Lower lobe of right lung (tissue), 2 donors: ENCODE data around the gene CSF1. TPM values are rescaled to one million over a fixed set of nuclear protein-coding genes. Genes with fewer than 3 reads are reported as not detected.

Experiments used
- ATAC-seq, 2 donors: fragments of 200-7000 bp; cut with Tn5 transposase; one replicate each; pipeline ENCODE4 v1.9.1; 2020 to 2022; ENCODE audit warnings: mild to moderate bottlenecking in 2 of 2, moderate library complexity in 2 of 2
- DNase-seq: peaks from one replicate; pipeline ENCODE4 v3.0.0-alpha.2; 2020
- H3K27ac ChIP-seq: fragments of 200-600 bp; one replicate; pipeline ENCODE4 v1.8.0; 2022
- H3K27me3 ChIP-seq: fragments of 200-600 bp; one replicate; pipeline ENCODE4 v1.8.0; 2022; ENCODE audit warnings: low read depth
- H3K36me3 ChIP-seq: fragments of 200-600 bp; one replicate; pipeline ENCODE4 v1.8.0; 2022; ENCODE audit warnings: mild to moderate bottlenecking
- H3K4me1 ChIP-seq: fragments of 200-600 bp; one replicate; pipeline ENCODE4 v1.8.0; 2022
- H3K4me3 ChIP-seq: fragments of 200-600 bp; one replicate; pipeline ENCODE4 v1.8.0; 2022; ENCODE audit warnings: mild to moderate bottlenecking
- H3K9me3 ChIP-seq: fragments of 200-600 bp; one replicate; pipeline ENCODE4 v1.8.0; 2022
- intact Hi-C: fragments of 100-400 bp; cut with DNase I; formaldehyde crosslinking; loops from one replicate; pipeline ENCODE4 v1.11.0; 2022
- total RNA-seq: library from RNA; stranded (reverse); fragmentation: NEBNext Ultra II Directional; extraction: Animal tissue kit (Norgen Biotek cat#: 25700); gene quantifications from one replicate; pipeline ENCODE4 v1.2.1, GENCODE V29; 2021
- TF ChIP-seq, protein P1 (sequence below): fragments of 200-600 bp; IDR thresholded peaks from one replicate; pipeline ENCODE4 v1.8.0; 2022; ENCODE audit warnings: antibody characterized with exemption, mild to moderate bottlenecking
- donor health status: DM: no; HTN: yes; CAD: no; lungs with severe emphysema.

The CSF1 gene
- total RNA-seq, 1 donor from 2014 or later, result 64.3 TPM

GRCh38 chr1:109913360-109913879, 2.8 kb downstream of the CSF1 start:
- Histone ChIP-seq H3K4me1 (peaks cover 64% of the 10 kb centered on the region), H3K27ac (peak overlapping the region; percentile 76), H3K4me3 (peak overlapping the region; percentile 71), H3K9me3 (no peaks in the 10 kb centered on the region), H3K36me3 (peaks cover 42% of the 10 kb centered on the region), H3K27me3 (no peaks in the 10 kb centered on the region)
- TF ChIP-seq, protein P1, sequence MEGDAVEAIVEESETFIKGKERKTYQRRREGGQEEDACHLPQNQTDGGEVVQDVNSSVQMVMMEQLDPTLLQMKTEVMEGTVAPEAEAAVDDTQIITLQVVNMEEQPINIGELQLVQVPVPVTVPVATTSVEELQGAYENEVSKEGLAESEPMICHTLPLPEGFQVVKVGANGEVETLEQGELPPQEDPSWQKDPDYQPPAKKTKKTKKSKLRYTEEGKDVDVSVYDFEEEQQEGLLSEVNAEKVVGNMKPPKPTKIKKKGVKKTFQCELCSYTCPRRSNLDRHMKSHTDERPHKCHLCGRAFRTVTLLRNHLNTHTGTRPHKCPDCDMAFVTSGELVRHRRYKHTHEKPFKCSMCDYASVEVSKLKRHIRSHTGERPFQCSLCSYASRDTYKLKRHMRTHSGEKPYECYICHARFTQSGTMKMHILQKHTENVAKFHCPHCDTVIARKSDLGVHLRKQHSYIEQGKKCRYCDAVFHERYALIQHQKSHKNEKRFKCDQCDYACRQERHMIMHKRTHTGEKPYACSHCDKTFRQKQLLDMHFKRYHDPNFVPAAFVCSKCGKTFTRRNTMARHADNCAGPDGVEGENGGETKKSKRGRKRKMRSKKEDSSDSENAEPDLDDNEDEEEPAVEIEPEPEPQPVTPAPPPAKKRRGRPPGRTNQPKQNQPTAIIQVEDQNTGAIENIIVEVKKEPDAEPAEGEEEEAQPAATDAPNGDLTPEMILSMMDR, result no peak
- intact Hi-C loops, result loop anchor here (10.0 kb wide), 1 partner anchor 61 kb away; no protein-coding TSS in a partner anchor
- DNase-seq (no peak), ATAC-seq (no peak)

DNA sequence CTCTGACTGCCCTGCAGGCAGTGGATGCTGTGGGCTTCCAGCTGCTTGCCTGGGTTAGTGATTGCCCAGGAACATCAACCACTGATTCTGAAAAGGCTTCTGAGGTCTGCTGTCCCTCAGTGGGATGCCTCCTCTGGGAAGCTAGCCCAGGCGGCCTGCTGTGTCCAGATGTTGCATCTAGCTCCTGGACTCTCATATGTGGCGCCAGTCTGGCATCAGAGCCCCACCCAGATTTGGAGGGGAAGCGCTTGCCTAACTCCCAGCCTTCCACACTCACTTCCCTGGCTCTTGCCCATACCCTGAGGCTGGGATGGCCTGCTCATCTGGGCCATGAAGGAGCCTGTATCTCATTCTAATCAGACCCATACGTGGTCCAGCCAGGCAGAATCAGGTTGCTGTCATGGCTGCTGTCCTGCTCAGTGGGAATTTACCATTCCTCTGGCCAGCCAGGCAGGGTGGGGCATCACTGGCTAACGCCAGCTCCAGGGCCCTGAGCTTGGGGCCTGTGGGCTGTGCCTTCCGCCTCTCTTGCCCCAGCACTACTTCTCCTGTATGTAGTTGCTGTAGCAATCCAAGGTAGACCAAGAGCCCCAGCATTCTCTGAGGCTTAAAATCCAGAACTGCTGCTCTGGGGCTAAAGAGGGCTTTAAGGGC, 4.1 kb downstream of the CSF1 start:
- peaks cover 55% of the 10 kb centered on the region for H3K36me3 ChIP-seq
- H3K4me3 ChIP-seq, result peak overlapping the region; percentile 71
- no peaks in the 10 kb centered on the region for H3K9me3 ChIP-seq
- ATAC-seq (no peak), DNase-seq (no peak)
- no peaks in the 10 kb centered on the region for H3K27me3 ChIP-seq
- H3K27ac ChIP-seq, result peak overlapping the region; percentile 38
- H3K4me1 ChIP-seq, result peaks cover 60% of the 10 kb centered on the region
- TF ChIP-seq, protein P1, result no peak
- intact Hi-C loops, result loop anchor here (10.0 kb wide), 1 partner anchor 60 kb away; no protein-coding TSS in a partner anchor

GRCh38 chr1:109917051-109917767, 6.6 kb downstream of the CSF1 start:
- intact Hi-C loops, result loop anchor here (10.0 kb wide), 1 partner anchor 58 kb away; no protein-coding TSS in a partner anchor
- no peak for DNase-seq
- no peak overlapping the region for H3K27ac ChIP-seq
- no peaks in the 10 kb centered on the region for H3K9me3 ChIP-seq
- H3K27me3 ChIP-seq, result no peaks in the 10 kb centered on the region
- no peak overlapping the region for H3K4me3 ChIP-seq
- H3K4me1 ChIP-seq, result peaks cover 43% of the 10 kb centered on the region
- peaks cover 80% of the 10 kb centered on the region for H3K36me3 ChIP-seq
- ATAC-seq, result no peak
- TF ChIP-seq, protein P1, result no peak

- Histone ChIP-seq H3K27ac (no peak overlapping the region), H3K9me3 (no peaks in the 10 kb centered on the region), H3K27me3 (no peaks in the 10 kb centered on the region), H3K4me3 (no peak overlapping the region), H3K4me1 (peaks cover 36% of the 10 kb centered on the region), H3K36me3 (peaks cover 88% of the 10 kb centered on the region)
- ATAC-seq, result no peak
- intact Hi-C loops, result loop anchor here (10.0 kb wide), 1 partner anchor 57 kb away; no protein-coding TSS in a partner anchor
- TF ChIP-seq, protein P1, result no peak
- no peak for DNase-seq
Measured at GRCh38 chr1:109917768-109918606, 7.3 kb downstream of the CSF1 start.

DNA sequence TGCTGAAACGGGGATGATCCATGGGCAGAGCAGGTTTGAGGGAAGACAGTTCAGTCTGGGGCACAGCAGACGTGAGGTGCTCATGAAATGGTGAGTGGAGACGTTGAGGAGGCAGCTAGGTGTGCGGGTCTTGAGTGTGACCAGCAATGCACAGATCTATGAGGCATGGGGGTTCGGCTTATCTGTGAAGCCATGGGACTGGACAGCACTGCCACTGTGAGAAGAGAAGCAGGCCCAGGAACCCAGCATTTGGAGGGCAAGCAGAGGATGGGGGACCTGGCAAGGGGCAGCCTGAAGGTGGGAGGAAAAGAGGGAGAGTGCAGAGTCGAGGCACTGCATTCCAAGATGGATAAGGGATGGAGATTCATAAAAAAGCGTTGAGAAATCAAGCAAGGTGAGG, 8.0 kb downstream of the CSF1 start:
- Histone ChIP-seq H3K9me3 (no peaks in the 10 kb centered on the region), H3K4me1 (peaks cover 29% of the 10 kb centered on the region), H3K27me3 (no peaks in the 10 kb centered on the region), H3K27ac (no peak overlapping the region), H3K36me3 (peaks cover 94% of the 10 kb centered on the region), H3K4me3 (no peak overlapping the region)
- DNase-seq, result no peak
- no peak for ATAC-seq
- TF ChIP-seq, protein P1, result no peak
- intact Hi-C loops, result loop anchor here (10.0 kb wide), 1 partner anchor 56 kb away; no protein-coding TSS in a partner anchor
